HTR-8/SVneo (cell line): ENCODE results near the gene ZDHHC19.
"Not testable (repeated sequence)": the region's sequence is repeated elsewhere in the genome, so short reads cannot be mapped to it uniquely, and the experiment has no call there.

Source experiments
- DNase-seq: peaks from one replicate; pipeline ENCODE4 v3.0.0; 2011; ENCODE audit warnings: low spot score, mixed read lengths; ENCODE audit not compliant: insufficient read length
- FAIRE-seq: peaks from 2 replicates; lab custom pipeline; 2011; peaks lifted over from hg19 to GRCh38; lab: Jason Lieb, UNC

The ZDHHC19 gene

DNA sequence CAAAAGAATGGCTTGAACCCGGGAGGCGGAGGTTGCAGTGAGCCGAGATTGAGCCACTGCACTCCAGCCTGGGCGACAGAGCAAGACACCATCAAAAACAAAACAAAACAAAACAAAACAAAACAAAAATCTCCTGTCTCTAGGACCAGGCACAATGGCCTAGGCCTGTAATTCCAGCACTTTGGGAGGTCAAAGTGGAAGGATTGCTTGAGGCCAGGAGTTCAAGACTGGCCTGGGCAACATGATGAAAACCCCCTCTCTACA, 27.1 kb downstream of the ZDHHC19 start:
- FAIRE-seq, DNase-seq: not testable (repeated sequence)

DNA sequence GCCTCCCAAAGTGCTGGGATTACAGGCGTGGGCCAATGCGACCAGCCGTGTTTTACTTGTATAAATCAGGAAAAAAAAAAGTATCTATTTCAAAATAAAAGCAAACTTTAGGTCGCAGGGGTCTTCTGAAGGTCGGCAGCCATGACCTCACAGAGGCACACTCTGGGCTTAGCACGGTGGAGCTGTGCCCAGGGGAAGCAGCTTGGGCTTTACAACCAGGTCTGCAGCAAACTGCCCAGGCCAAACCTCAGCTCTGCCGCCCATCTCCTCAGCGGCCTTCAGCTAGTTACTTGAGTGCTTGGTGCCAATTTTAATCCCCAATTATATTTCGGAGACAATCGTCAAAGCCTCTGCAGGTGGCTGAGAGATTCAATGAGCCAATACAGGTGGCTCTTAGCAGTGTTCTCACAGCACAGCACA, 30.1 kb downstream of the ZDHHC19 start:
- FAIRE-seq (no peak), DNase-seq (no peak)

DNA sequence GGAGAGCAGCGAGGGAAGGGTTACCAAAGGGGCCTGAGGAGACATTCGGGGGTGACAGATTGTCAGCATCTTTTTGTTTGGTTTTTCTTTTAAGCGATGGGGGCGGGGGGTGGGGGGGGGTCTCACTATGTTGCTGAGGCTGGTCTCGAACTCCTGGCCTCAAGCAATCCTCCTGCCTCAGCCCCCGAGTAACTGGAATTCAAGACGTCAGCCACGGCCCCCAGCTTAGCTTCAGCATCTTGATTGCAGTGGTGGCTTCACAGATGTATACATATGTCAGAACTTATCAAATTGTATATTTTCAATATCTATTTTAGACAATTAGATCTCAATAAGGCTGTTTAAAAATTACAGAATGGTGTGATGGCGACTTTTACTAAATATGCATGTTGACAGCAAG, 30.9 kb downstream of the ZDHHC19 start:
- DNase-seq (no peak), FAIRE-seq (no peak)

DNA sequence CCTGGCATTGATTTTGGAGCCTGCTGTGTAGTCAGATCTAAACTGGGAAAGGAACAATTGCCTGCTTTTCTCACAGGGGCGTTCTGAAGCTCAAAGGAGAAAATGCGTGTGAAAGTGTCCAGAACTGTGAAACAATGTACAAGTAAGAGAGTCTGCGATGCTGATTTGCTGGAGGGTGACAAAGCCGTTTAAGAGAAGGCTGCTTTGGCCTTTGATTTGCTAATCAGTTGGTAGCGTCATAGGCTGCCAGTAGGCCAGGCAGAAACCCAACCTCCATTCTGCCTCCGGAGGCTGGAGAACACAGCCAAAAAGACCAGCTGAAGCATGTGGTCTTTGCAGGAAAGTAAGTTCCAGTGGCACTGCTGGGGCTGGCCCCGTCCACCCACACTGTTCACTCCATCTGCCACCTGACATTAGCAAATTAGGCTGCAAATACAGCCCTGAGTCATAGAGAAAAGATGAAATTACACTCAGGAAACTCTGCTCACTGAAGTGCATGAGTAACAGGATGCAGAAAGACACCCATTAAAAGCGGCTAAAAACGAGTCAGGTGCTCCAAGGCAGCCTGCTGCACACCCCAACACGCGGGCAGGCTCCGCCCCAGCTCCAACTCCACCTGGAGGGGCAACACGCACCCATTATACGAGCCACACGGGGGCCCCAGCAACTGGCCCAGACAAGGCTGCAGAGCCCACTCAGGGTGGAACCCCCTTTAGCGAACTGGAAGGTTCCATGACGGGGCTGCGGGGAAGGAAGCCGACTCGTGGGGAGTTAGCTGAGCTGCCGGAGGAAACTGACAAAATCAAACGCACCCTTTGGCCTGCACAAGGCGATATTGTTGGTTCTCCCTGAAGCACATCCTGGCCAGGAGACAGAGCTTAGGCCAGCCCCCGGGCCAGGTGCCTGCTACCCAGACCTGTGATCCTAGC, 31.6 kb downstream of the ZDHHC19 start:
- DNase-seq (no peak), FAIRE-seq (no peak)

DNA sequence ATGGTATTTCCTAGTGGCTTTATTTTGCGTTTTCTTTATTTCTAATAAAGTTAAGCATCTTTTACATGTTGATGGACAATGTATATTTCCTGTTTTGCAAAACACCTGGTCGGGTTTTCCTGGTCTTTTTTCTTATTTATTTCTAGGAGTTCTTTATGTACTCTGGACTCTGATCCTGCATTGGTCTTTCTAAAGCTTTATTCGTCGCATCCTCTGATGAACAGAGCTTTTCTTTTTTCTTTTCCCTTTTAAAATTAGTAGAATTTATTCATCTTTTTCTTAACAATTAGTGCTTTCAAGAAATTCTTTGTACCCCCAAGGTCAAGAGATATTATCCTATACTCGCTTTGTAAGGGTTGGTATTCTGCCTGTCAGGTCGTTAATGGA, 32.2 kb downstream of the ZDHHC19 start:
- DNase-seq = no peak
- no peak for FAIRE-seq

DNA sequence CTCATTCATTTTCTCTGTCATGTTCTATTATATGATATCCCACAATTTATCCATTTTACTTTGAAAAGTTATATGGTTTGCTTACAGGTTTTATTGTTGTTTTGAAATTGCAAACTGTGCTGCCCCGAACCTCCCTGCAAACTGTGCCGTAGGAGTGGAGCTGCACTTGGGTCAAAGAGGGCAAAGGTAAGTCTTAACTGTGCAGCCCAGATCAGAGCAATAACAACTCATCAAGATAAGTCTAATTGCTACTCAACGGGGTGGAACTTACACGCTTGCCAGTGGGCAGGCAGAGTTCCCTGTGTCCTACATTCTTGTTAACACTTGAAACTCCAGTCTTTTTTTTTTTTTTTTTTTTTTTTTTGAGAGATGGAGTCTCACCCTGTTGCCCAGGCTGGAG, 33.2 kb downstream of the ZDHHC19 start:
- DNase-seq (no peak), FAIRE-seq (no peak)

DNA sequence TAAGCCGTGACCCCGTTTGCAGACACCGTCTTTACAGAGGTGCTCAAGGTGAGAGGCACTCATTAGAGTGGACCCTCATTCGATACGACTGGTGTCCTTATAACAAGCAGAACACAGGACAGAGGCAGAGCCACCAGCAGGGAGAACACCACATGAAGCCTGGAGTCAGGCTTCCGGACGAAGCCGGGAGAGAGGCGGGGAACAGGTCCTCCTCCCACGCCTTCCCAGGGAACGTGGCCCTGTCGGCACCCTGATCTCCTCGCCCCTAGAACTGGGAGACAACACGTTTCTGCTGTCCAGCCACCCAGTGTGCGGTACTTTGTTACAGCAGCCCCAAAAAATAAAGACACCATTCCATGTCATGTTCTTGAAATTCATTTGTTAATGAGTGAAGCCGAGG, 33.6 kb downstream of the ZDHHC19 start:
- no peak for FAIRE-seq
- DNase-seq = no peak

DNA sequence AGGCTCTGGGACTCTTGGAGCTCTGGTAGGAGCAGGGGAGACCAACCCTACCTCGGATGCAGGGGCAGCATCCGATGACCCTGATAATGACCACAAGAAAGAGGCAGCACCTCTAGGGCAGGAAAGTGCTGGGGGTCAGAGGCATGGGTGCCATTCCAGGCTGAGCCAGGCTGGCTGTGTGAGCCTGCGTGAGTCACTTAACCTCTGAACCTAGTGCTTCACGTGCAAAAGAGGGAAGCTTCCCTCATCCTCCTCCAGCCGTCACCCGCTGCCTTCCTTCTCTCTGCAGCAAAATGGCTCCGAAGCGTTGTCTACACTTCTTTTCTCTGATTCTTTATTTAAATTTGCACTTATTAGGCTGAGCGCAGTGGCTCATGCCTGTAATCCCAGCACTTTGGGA, 35.5 kb downstream of the ZDHHC19 start:
- no peak for FAIRE-seq

DNA sequence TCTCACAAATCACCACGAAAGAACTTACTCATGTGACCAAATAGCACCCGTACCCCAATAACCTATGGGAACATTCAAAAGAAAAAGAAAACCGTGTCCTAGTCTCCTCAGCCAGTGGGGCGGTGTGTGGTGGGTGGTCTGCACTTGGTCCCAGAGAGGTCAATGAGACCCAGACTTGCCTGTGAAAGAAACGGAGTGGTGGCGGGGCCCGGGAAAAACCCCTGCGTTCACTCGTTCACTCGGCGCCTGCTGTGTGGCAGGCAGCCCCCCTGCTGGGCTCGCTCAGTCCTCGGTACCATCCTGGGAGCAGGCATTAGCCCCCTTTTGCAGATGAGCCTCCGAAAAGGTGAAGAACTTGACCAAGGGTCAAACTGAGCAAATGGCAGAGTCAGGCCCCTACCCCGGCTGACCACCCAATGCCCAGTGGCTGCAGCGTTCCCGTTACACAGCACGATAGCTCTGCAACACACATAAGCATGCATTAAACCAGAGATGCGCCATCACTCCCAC, 36.0 kb downstream of the ZDHHC19 start:
- FAIRE-seq = no peak
- DNase-seq = no peak

More for the DNA sequence above, 35.5 kb downstream of the ZDHHC19 start:
- DNase-seq = no peak

DNA sequence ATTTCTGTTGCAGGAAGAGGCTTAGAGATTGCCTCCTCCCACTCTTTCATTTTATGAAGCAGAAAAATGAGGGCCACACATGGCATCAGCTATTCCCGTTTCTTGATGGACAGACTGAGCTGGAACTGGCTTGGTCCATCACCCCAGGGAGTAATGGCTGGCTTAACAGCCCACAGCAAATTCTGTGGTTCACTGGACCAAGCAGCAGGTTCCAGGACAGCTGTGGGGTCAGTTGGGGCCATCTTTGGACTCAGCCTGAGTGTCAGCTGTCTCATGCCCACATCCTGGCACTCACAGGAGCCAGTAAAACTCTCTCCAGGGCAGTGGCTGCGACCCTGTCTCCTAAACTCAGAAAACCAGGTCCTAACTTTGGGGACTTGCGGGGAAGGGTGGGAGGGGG, 36.5 kb downstream of the ZDHHC19 start:
- FAIRE-seq = no peak
- no peak for DNase-seq

DNA sequence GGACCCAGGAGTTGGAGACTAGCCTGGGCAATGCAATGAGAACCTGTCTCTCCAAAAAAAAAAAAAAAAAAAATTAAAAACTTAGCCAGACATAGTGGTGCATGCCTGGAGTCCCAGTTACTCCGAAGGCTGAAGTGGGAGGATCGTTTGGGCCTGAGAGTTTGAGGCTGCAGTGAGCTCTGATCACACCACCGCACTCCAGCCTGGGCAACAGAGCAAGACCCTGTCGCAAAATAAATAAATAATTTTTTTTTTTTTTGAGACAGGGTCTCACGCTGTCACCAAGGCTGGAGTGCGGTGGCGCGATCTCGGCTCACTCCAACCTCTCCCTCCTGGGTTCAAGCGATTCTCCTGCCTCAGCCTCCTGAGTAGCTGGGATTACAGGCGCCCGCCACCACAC, 40.9 kb downstream of the ZDHHC19 start:
- FAIRE-seq = not testable (repeated sequence)

DNA sequence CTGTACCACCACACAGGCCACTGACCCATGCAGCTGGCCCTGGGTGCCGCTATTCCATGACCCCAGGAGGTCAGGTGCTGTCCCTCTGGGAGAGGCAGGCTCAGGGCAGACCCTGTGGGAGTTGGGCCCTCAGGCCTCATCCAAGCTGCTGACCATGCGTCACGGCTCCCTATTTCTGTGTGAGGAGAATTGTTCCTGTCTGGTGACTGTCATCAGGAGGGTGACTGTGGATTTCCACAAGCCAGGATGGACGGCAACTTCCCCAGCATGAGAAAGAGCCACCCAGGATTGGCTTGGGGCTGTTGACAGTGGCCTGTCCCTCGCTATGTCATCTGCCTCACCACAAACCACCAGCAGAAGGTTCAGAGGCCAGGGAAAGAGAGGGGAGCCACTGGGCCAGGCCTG, 41.4 kb downstream of the ZDHHC19 start:
- DNase-seq (no peak), FAIRE-seq (no peak)

More for the DNA sequence above, 40.9 kb downstream of the ZDHHC19 start:
- not testable (repeated sequence) for DNase-seq

DNA sequence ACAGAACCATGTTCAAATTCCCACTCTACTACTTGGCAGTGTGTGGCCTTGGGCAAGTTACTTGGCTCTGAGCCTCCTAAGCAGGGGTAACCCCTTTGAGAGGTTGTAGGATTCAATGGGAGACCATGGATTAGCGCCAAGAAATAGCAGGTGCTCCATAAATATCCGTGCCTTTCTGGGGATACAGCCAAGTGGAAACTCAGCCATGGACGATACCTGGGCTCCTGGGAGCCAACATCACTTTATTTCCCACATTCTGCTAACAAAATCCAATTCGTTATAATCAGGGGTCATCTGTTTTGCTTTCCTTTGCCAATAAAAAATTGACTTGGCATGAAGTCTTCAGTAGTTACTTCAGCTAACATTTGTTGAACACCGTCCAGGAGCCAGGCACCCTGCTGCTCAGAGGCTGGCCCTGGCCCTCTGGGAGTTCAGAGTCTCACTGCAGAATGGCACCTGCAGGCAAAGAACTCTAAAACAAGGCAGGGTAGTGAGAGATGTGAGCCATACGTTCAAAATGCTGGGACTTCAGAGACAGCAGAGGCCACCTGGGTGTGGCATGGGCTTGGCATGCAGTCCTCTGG, 42.3 kb downstream of the ZDHHC19 start:
- DNase-seq (no peak), FAIRE-seq (no peak)

DNA sequence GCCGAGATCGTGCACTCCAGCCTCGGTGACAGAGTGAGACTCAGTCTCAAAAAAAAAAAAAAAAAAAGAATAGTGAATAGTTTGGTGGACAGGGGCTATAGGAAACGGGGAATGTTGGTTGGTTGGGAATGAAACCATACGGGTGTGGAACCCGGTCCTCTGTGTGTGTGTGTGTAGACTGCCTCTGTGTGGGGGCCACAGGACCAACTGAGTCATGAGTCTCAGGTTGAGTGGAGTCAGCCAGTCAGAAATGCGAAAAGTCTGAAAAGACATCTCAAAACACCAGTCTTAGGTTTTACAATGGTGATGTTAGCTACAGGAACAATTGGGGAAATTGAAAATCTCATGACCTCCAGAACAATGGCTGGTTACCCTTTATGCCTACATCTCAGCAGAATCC, 44.5 kb downstream of the ZDHHC19 start:
- FAIRE-seq = no peak
- DNase-seq = no peak

DNA sequence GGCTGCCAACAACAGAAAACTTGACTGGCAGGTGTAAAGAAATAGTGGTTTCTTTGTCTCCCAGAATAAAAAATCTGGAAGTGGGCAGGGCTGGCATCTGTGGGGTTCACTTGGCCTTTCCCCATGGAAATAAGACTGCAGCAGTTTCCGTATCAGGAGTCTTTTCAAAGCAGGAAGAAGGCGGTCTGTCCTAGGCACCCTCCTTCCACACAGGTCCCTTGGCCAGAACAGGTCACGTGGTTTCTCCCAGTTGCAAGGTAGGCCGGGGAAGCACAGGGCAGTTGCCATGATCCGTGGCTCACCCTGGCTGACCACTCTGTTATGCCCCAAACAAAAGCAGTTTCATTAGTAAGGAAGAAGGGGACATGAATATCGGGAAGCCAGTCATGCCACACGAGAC, 45.4 kb downstream of the ZDHHC19 start:
- no peak for FAIRE-seq

DNA sequence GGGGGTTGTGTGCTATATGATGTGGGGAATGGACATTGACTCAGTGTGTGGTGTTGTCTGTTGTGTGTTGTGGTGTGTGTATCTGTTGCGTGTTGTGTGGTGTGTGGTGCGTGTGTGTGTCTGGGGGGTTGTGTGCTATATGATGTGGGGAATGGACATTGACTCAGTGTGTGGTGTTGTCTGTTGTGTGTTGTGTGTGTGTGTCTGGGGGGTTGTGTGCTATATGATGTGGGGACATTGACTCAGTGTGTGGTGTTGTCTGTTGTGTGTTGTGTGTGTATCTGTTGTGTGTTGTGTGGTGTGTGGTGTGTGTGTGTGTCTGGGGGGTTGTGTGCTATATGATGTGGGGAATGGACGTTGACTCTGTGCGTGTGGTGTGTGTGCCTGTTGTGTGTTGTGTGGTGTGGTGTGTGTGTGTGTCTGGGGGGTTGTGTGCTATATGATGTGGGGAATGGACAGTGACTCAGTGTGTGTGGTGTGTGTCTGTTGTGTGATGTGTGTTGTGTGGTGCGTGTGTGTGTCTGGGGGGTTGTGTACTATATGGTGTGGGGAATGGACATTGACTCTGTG, 46.1 kb downstream of the ZDHHC19 start:
- DNase-seq, FAIRE-seq: not testable (repeated sequence)

More for the DNA sequence above, 45.4 kb downstream of the ZDHHC19 start:
- no peak for DNase-seq

DNA sequence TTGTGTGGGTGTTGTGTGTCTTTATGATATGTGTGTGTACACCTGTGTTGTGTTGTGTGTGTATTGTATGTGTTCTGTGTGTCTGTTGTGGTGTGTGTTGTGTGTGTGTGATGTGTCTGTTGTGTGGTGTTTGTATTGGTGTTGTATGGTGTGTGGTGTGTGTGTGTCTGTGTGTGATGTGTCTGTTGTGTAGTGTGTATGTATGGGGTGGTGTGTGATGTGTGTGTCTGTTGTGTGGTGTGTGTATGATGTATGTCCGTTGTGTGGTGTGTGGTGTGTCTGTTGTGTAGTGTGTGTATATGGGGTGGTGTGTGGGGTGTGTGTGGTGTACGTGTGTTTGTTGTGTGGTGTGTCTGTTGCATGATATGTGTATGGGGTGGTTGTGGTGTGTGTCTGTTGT, 46.6 kb downstream of the ZDHHC19 start:
- peak; percentile 91 for FAIRE-seq

DNA sequence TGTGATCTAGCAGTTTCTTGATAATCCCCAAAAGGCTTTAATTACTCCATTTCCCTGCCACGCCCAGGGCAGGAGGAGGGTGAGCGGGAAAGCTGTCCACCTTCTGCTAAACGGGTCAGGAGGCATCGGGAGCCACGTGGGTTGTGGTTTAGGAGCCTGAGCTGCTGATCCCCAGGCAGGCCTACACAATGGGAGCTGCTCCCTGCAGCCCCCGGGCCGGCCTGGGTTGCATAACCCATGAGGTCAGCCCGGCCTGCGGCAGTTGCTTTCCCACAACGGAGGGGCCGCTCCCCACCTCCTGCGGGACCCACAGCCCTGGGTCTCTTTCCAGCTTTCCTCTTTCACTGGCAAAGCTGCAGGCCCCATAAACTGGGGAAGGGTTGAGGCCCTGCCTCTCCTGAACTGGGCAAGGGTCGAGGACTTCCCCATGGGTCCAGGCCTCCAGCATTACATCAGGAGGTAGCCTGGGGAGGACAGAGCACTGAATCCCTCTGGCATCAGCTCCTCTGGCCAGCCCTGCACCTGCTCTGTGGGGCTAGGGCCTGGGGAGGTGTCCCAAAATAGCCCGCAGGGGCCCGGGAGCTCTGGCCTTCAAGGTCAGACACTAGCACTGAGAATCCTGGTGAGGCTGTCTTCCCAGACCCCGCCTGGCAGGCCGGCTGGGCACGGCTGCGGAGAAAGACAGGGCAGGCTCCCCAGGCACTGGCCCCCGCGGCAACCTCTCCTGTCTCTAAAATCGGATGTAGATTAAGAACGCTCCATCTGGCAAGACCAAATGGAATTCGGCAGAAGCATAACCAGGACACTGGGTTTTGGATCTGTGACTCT, 47.3 kb downstream of the ZDHHC19 start:
- FAIRE-seq (no peak), DNase-seq (no peak)

More for the DNA sequence above, 46.6 kb downstream of the ZDHHC19 start:
- DNase-seq = no peak

DNA sequence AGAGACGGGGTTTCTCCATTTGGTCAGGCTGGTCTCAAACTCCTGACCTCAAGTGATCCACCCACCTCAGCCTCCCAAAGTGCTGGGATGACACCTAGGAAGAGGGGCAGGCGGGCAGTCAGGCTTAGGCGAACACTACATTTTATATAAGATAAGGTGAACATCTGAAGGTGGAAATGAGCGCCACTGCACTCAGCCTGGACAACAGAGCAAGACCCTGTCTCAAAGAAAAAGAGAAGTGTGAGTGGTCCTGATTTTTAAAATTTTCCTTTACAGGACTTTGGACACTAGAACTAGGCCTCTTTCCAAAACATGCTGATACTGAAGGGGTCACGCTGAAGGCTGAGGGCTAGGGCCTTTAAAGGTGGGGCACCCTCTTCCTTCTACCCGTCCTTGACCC, 48.0 kb downstream of the ZDHHC19 start:
- DNase-seq (no peak), FAIRE-seq (no peak)

DNA sequence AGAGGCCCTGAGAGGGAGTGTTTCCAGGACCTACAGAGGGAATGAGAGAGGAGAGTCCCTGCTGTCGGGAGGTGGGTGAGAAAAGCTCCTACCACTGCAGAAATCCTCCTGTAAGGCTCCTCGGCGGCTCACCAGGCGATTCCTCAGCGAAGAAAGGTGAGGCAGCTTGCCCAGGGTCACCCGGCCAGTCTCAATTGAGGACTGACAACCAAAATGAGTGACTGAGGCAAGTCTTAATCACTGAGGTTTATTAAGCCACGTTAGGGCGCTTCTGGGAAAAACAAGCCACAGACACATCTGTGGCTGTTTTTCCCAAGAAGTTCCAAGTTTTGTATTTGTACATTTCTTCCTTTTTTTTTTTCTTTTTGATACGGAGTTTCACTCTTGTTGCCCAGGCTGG, 48.5 kb downstream of the ZDHHC19 start:
- FAIRE-seq (no peak), DNase-seq (no peak)
